Measurements from ENCODE around the gene PPP1R8.

- TF ChIP-seq CTCF (conservative IDR thresholded peaks at IDR 0.05) (no peak), EZH2 (IDR thresholded peaks at IDR 0.05; ENCODE audit: low read depth) (no peak)
Measured at GRCh38 chr1:27876341-27877114, 45.9 kb downstream of the PPP1R8 start.
